Measurements from ENCODE around the gene ACTN1.
"Not testable (repeated sequence)": the region's sequence is repeated elsewhere in the genome, so short reads cannot be mapped to it uniquely, and the experiment has no call there.

Gene ACTN1

DNA sequence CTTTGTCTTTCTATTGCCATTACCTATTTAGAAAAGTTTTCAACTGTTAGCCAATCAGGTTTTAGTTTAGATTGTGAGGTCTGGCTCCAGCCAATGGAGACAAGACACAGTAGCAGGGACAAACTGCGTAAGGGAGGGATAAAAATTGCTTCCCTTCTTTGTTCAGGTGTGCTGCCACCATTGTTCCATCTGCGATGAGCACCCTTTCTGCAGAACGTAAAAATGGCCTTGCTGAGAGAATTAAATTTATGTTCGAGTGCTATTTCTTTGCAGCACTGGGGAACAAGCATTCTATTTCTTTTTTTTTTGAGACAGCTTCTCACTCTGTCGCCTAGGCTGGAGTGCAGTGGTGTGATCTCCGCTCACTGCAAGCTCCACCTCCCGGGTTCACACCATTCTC, 126.6 kb downstream of the ACTN1 start:
- DNase-seq = not testable (repeated sequence)

- no peak for DNase-seq
Measured at GRCh38 chr14:68851078-68851477, 128.0 kb downstream of the ACTN1 start.

DNA sequence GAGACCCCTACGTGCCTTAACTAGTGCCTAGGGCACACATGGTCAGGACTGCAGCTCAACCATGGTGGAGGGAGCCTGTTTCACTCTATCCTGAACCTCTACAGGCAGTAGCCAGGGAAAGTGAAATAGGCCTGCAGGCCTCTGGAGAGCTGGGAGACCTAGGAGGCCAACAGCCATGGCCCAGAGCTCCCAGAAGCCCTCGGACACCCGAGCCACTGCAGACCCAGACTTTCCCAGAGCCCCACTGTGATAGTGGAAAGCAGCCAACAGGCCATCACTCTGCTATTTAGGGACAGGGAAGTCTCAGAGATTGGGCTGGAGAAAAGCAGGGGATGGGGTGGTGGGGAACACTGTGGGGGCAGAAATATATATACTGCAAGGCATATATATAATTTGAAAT, 129.7 kb downstream of the ACTN1 start:
- DNase-seq = no peak

GRCh38 chr14:68848253-68848652, 130.8 kb downstream of the ACTN1 start:
- DNase-seq = no peak

DNA sequence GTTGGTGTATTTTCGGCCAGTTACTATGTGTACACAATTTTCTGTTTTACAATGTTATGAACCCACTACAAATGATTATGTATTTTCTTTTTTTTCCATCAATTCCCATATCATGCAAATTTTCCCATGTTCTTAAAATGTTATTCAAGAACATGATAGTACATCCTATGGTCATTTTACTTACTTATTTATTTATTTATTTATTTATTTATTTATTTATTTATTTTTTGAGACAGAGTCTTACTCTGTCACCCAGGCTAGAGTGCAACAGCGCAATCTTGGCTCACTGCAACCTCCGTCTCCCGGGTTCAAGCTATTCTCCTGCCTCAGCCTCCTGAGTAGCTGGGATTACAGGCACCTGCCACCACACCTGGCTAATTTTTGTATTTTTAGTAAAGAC, 131.5 kb downstream of the ACTN1 start:
- not testable (repeated sequence) for DNase-seq

- DNase-seq = no peak
Measured at GRCh38 chr14:68846466-68846865, 132.6 kb downstream of the ACTN1 start.

- DNase-seq = no peak
Measured at GRCh38 chr14:68844210-68844545, 134.9 kb downstream of the ACTN1 start.

DNA sequence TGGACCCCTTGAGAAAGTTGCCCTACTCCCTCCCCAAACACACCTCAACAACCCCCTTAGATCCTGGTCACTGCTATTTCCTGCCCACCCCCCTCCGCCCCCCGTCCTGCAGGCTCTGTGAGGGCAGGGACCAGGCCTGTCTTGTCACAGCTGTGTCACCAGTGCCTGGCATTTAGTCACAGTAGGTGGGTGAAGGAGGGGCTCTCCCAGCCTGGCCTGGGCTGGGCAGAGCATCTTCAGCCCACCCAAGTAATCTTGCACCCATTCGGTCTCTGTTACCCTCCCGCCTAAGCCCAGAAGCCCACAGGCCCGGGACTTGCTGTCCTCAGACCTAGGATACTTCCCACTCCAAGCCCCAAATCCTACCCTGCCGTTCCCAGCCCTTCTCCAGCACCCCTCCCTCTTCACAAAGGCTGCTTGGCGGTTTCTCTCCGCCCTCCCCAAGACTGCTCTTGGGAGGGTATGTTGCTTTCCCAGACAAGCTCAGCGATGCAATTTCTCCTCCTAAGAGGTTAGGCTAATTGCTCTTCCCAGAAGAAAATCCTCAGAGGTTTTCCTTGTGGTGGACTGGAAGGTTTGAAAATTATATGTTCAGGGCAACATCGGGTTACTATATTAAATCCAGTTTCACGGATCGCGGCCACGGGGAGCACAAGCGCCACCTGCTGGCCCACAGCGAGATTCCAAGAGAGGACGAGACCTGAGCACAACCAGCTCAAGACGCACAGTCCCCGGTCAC, 135.5 kb downstream of the ACTN1 start:
- DNase-seq = peak; percentile 31 to 84

GRCh38 chr14:68842298-68842697, 136.8 kb downstream of the ACTN1 start:
- DNase-seq = no peak

DNA sequence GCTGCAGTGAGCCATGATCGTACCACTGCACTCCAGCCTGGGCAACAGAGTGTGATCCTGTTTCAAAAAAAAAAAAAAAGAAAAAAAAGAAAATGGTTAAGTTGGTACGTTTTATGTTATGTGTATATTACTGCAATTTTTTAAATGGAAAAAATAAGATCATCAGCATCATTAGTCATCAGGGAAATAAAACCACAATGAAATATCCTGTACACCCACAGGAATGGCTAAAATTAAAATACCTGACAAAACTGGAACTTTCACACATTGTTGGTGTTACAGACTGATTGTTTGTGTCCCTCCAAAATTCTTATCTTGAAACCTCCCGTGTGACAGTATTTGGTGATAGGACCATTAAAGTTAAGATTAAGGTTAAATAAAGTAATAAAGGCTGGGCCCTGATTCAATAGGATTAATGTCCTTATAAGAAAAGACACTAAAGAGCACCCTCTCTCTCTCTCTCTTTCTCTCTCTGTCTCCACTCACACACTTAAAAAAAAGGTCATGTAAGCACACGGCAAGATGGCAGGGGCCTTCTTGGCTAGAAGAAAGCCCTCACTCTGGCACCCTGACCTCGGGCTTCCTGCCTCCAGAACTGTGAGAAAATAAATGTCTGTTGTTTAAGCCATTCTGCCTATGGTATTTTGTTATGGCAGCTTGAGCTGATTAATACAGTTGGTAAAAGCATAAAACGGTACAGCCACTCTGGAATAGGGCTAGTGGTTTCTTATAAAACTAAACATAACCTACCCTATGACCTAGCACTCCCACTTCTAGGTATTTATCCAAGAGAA, 137.9 kb downstream of the ACTN1 start:
- no peak for DNase-seq

DNA sequence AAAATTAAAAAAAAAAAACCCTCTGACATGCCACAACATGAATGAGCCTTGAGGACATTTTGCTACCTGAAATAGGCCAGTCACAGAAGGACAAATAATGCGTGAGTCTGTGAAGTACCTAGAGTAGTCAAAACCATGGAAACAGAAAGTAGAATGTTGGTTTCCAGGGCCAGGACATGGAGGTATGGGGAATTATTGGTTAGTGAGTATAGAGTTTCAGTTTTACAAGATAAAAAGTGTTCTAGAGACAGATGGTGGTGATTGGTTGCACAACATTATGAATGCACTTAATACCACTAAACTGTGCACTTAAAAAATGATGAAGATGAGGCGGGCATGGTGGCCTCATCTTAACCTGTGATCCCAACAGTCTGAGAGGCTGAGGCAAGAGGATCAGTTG, 138.6 kb downstream of the ACTN1 start:
- DNase-seq = no peak

DNA sequence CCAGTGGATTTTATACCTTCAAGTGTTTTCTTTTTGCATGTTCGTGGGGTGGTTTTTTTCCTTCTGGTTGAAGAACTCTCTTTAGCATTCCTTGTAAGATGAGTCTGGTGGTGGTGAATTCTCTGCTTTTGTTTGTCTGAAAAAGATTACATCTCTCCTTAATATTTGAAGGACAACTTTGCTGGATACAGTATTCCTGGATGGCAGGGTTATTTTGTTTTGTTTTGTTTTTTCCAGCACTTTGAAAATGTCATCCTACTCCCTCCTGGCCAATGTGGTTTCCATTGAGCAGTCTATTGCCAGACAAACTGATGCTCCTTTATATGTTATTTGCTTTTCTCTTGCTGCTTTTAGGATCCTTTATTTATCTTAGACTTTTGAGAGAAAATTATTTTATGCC, 143.0 kb downstream of the ACTN1 start:
- DNase-seq = no peak

GRCh38 chr14:68834816-68835215, 144.3 kb downstream of the ACTN1 start:
- DNase-seq = no peak

- DNase-seq = no peak
Measured at GRCh38 chr14:68828698-68829097, 150.4 kb downstream of the ACTN1 start.

GRCh38 chr14:68825729-68826128, 153.4 kb downstream of the ACTN1 start:
- no peak for DNase-seq

GRCh38 chr14:68824517-68825347, 154.4 kb downstream of the ACTN1 start:
- peak; percentile 46 to 77 for DNase-seq

DNA sequence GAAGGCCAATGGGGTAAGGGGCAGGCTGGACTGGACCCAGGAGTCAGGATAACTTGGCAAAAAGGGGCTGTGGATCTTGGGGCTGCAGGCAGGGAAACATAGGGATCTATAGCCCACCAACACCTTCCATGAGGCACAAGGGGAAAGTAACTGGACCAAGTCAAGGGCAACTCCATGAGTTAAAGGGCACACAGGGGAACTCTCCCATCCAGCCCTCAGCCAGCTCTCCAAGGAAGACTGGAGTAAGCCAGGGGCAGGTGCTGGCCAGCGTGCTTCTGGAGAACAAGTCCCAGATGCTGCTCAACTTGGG, 154.9 kb downstream of the ACTN1 start:
- no peak for DNase-seq
